H1 (cell line): Measurements from ENCODE around the gene PHLPP1. TPM values are rescaled to one million over a fixed set of nuclear protein-coding genes. Genes with fewer than 3 reads are reported as not detected.

Experiments
- CTCF ChIA-PET: fragments of 300-600 bp; sonication (Branson Sonifier 250); formaldehyde crosslinking; loops from one replicate; lab custom pipeline; 2021; ENCODE audit not compliant: partially characterized antibody; lab: Charles Lee
- POLR2A ChIA-PET: fragments of 300-600 bp; sonication (Branson Sonifier 250); formaldehyde crosslinking; loops from one replicate; lab custom pipeline; 2021; ENCODE audit warnings: inconsistent platforms; ENCODE audit not compliant: partially characterized antibody; lab: Charles Lee
- DNase-seq, 2 experiments: peaks; one replicate each; pipeline versions ENCODE4 v3.0.0 to v3.0.0-alpha.2; 2010 to 2022; ENCODE audit warnings: low spot score in 2 of 2, low read depth in 1 of 2, mixed read lengths in 1 of 2
- FAIRE-seq: peaks from 2 replicates; lab custom pipeline; 2011; peaks lifted over from hg19 to GRCh38; lab: Jason Lieb, UNC
- H2AFZ ChIP-seq: 2 replicates; pipeline ENCODE4 v1.8.1; 2012; ENCODE audit warnings: low read length, inconsistent platforms
- H2AK5ac ChIP-seq: 2 replicates; pipeline ENCODE4 v1.6.1; 2013; ENCODE audit warnings: low read depth, low read length
- H2BK120ac ChIP-seq: replicated peaks from 2 replicates; pipeline ENCODE3; 2013; ENCODE audit warnings: low read depth, low read length, inconsistent platforms
- H2BK12ac ChIP-seq: 2 replicates; pipeline ENCODE4 v1.6.1; 2013; ENCODE audit warnings: low read depth, low read length
- H2BK15ac ChIP-seq: 2 replicates; pipeline ENCODE4 v1.6.1; 2013; ENCODE audit warnings: low read length
- H2BK20ac ChIP-seq: 2 replicates; pipeline ENCODE4 v1.6.1; 2013; ENCODE audit warnings: low read length
- H2BK5ac ChIP-seq: 2 replicates; pipeline ENCODE4 v1.6.1; 2013; ENCODE audit warnings: low read depth, low read length
- H3K14ac ChIP-seq: 2 replicates; pipeline ENCODE4 v1.6.1; 2013; ENCODE audit warnings: inconsistent platforms; ENCODE audit not compliant: insufficient read length
- H3K18ac ChIP-seq: 2 replicates; pipeline ENCODE4 v1.6.1; 2013; ENCODE audit warnings: low read length; ENCODE audit errors: extremely low read depth
- H3K23ac ChIP-seq: 2 replicates; pipeline ENCODE4 v1.6.1; 2013; ENCODE audit warnings: inconsistent platforms; ENCODE audit not compliant: insufficient read length
- H3K23me2 ChIP-seq: 2 replicates; pipeline ENCODE4 v1.6.1; 2013; ENCODE audit warnings: low read depth, low read length
- H3K27ac ChIP-seq: 2 replicates; pipeline ENCODE4 v1.6.1; 2011; ENCODE audit warnings: low read depth, low read length, inconsistent platforms
- H3K27me3 ChIP-seq, 4 experiments: replicated peaks in 1 of 4; 1 replicate in 1 of 4; 2 replicates in 3 of 4; pipeline versions ENCODE4 v1.6.1 to v1.8.1; 2011 to 2013; ENCODE audit warnings: low read length in 3 of 4, mild to moderate bottlenecking in 3 of 4, inconsistent platforms in 2 of 4, mixed read lengths in 2 of 4, moderate library complexity in 1 of 4; ENCODE audit not compliant: control insufficient read depth in 3 of 4, insufficient read depth in 3 of 4; ENCODE audit errors: extremely low read depth in 1 of 4
- H3K36me3 ChIP-seq, 4 experiments: 2 replicates each; pipeline versions ENCODE4 v1.6.1 to v1.8.1; 2011 to 2013; ENCODE audit warnings: mild to moderate bottlenecking in 4 of 4, low read length in 3 of 4, moderate library complexity in 2 of 4, control low read depth in 1 of 4, inconsistent platforms in 1 of 4; ENCODE audit not compliant: insufficient read depth in 4 of 4, control insufficient read depth in 2 of 4
- H3K4ac ChIP-seq: replicated peaks from 2 replicates; pipeline ENCODE3; 2013; ENCODE audit warnings: low read length, low read depth, mixed read lengths, inconsistent platforms; ENCODE audit not compliant: insufficient read length
- H3K4me1 ChIP-seq, 4 experiments: replicated peaks in 1 of 4; 1 replicate in 1 of 4; 2 replicates in 3 of 4; pipeline versions ENCODE4 v1.6.1 to v1.8.1; 2011 to 2013; ENCODE audit warnings: low read length in 3 of 4, inconsistent platforms in 2 of 4, mixed read lengths in 1 of 4; ENCODE audit not compliant: insufficient read depth in 4 of 4, control insufficient read depth in 3 of 4
- H3K4me2 ChIP-seq, 2 experiments: 2 replicates each; pipeline versions ENCODE4 v1.6.1 to v1.8.1; 2011 to 2013; ENCODE audit warnings: low read depth in 2 of 2, low read length in 2 of 2, control low read depth in 1 of 2, inconsistent platforms in 1 of 2, mild to moderate bottlenecking in 1 of 2; ENCODE audit not compliant: insufficient read depth in 1 of 2
- H3K4me3 ChIP-seq, 4 experiments: fragments of 200-600, 300-600 bp in 1 of 4; sonication (generic), shearing (Covaris generic), sonication (Bioruptor Twin) in 1 of 4; 2 replicates each; pipeline versions ENCODE4 v1.5.1 to v1.8.1; 2011 to 2016; ENCODE audit warnings: low read length in 4 of 4, low read depth in 3 of 4, control low read depth in 2 of 4, inconsistent platforms in 2 of 4, mild to moderate bottlenecking in 2 of 4, mixed read lengths in 1 of 4, moderate library complexity in 1 of 4; ENCODE audit not compliant: insufficient read depth in 2 of 4; ENCODE audit errors: extremely low read depth in 1 of 4
- H3K56ac ChIP-seq: replicated peaks from 2 replicates; pipeline ENCODE3; 2013; ENCODE audit warnings: low read depth, mild to moderate bottlenecking, mixed read lengths, low read length, inconsistent platforms; ENCODE audit not compliant: insufficient read length
- H3K79me1 ChIP-seq: 2 replicates; pipeline ENCODE4 v1.6.1; 2013; ENCODE audit warnings: low read depth, low read length, control low read depth
- H3K79me2 ChIP-seq, 2 experiments: 2 replicates each; pipeline versions ENCODE4 v1.6.1 to v1.8.1; 2012 to 2013; ENCODE audit warnings: low read length in 2 of 2, mild to moderate bottlenecking in 2 of 2, inconsistent platforms in 1 of 2; ENCODE audit not compliant: insufficient read depth in 2 of 2, control insufficient read depth in 1 of 2
- H3K9ac ChIP-seq, 4 experiments: replicated peaks in 1 of 4; 1 replicate in 1 of 4; 2 replicates in 3 of 4; pipeline versions ENCODE4 v1.6.1 to v1.8.1; 2011 to 2013; ENCODE audit warnings: low read depth in 3 of 4, low read length in 3 of 4, control low read depth in 2 of 4, mild to moderate bottlenecking in 2 of 4, moderate library complexity in 2 of 4, inconsistent platforms in 1 of 4; ENCODE audit errors: extremely low read depth in 1 of 4
- H3K9me3 ChIP-seq, 2 experiments: 2 replicates each; pipeline versions ENCODE4 v1.6.1 to v1.8.1; 2012 to 2013; ENCODE audit warnings: mild to moderate bottlenecking in 2 of 2, moderate library complexity in 2 of 2, control low read depth in 1 of 2, inconsistent platforms in 1 of 2, low read depth in 1 of 2, low read length in 1 of 2, mixed read lengths in 1 of 2; ENCODE audit not compliant: insufficient read depth in 2 of 2
- H4K20me1 ChIP-seq, 2 experiments: replicated peaks in 1 of 2; 2 replicates each; pipeline versions ENCODE3 to v1.8.1; 2011 to 2013; ENCODE audit warnings: inconsistent platforms in 2 of 2, low read length in 2 of 2, mild to moderate bottlenecking in 1 of 2; ENCODE audit not compliant: insufficient read depth in 2 of 2, control insufficient read depth in 1 of 2
- H4K5ac ChIP-seq: 2 replicates; pipeline ENCODE4 v1.6.1; 2013; ENCODE audit warnings: low read length, low read depth, mixed read lengths, inconsistent platforms; ENCODE audit not compliant: insufficient read length
- H4K8ac ChIP-seq: 2 replicates; pipeline ENCODE4 v1.8.0; 2013; ENCODE audit warnings: mild to moderate bottlenecking, moderate library complexity, low read length, inconsistent platforms; ENCODE audit not compliant: insufficient read depth; ENCODE audit errors: extremely low read depth
- H4K91ac ChIP-seq: replicated peaks from 2 replicates; pipeline ENCODE3; 2013; ENCODE audit warnings: low read length, mixed read lengths, inconsistent platforms; ENCODE audit not compliant: insufficient read length
- RBBP5 ChIP-seq: IDR thresholded peaks from 2 replicates; pipeline ENCODE4 v1.7.1; 2012; ENCODE audit warnings: low read depth, mild to moderate bottlenecking, inconsistent platforms, low read length, moderate library complexity, borderline replicate concordance
- TEAD4 ChIP-seq: IDR thresholded peaks from 2 replicates; pipeline ENCODE4 v1.6.1; 2012; ENCODE audit warnings: low read depth, low read length, inconsistent platforms, mixed read lengths
- WGBS, 2 experiments: shearing (Covaris generic) in 1 of 2; methylation state at CpG; one replicate each; pipeline versions ENCODE4 v1.1.6 to v1.1.7; 2013 to 2015; ENCODE audit warnings: low lambda C conversion rate in 2 of 2, mixed read lengths in 2 of 2, inconsistent platforms in 1 of 2, low coverage in 1 of 2, missing lambda C conversion rate in 1 of 2; ENCODE audit not compliant: insufficient replicate concordance in 2 of 2, insufficient coverage in 1 of 2, insufficient read length in 1 of 2; ENCODE audit errors: extremely low coverage in 1 of 2, missing lambda C conversion rate in 1 of 2; 5-methylcytosine and 5-hydroxymethylcytosine counted together
- polyA plus RNA-seq, 7 experiments: library from polyadenylated mRNA; depleted of rRNA in 3 of 7; stranded (reverse) in 5 of 7; unstranded in 2 of 7; fragments of >200 nt in 5 of 7; fragments of 200-250 nt in 2 of 7; gene quantifications; 1 replicate in 5 of 7; 2 replicates in 1 of 7; 4 replicates in 1 of 7; pipeline versions ENCODE4 v1.2.1 to v1.2.3, GENCODE V29; 2011 to 2013; ENCODE audit warnings: missing spikeins in 2 of 7, mixed read lengths in 2 of 7
- total RNA-seq: library from RNA; stranded (reverse); fragmentation: NEBNext Ultra II Directional; extraction: Animal tissue kit (Norgen Biotek cat#: 25700); gene quantifications from 2 replicates; pipeline ENCODE4 v1.2.1, GENCODE V29; 2021

The PHLPP1 gene
- total and polyA plus RNA-seq, 2 of the 8 experiments (the other 6 are each of a cell fraction or from before 2014, with no cell fraction given) = 28.0 to 66.3 TPM

GRCh38 chr18:62784338-62784965, 69.1 kb downstream of the PHLPP1 start:
- Histone ChIP-seq H4K20me1 (peaks cover 0 to 10% of the 10 kb centered on the region in 2 experiments), H3K4me3 (no peak overlapping the region), H3K27me3 (no peaks in the 10 kb centered on the region), H3K27ac (no peak overlapping the region), H4K5ac (no peak overlapping the region), H2BK12ac (no peak overlapping the region), H4K91ac (no peak overlapping the region), H2AK5ac (no peak overlapping the region), H3K23ac (no peak overlapping the region), H3K79me1 (peaks cover 8% of the 10 kb centered on the region; the same call in 1 of the 2 replicates), H3K9me3 (no peaks in the 10 kb centered on the region), H3K23me2 (no peaks in the 10 kb centered on the region), H3K18ac (no peak overlapping the region), H4K8ac (no peak overlapping the region), H3K36me3 (no peaks in the 10 kb centered on the region), H3K14ac (no peak overlapping the region), H2AFZ (no peak overlapping the region), H3K9ac (no peak overlapping the region), H2BK15ac (no peak overlapping the region), H3K4me1 (peaks cover 9 to 39% (median 22%) of the 10 kb centered on the region in 4 experiments; a peak in 6 of 7 replicates), H2BK5ac (no peak overlapping the region), H3K4ac (no peak overlapping the region), H3K79me2 (peaks cover 12 to 100% of the 10 kb centered on the region in 2 experiments; a peak in 3 of 4 replicates), H3K56ac (no peak overlapping the region), H2BK20ac (no peak overlapping the region), H3K4me2 (no peak overlapping the region), H2BK120ac (no peak overlapping the region)
- FAIRE-seq = no peak
- WGBS, 2 experiments = 86% methylated on average over 4 of the region's 4 CpGs; no CpG with 5 or more reads in 1 of the 2 experiments
- ChIA-PET POLR2A (interaction anchor here (0.5 to 1.4 kb wide), 3 partner anchors 17 to 65 kb away, joined by 3 to 4 read pairs (median 3); no protein-coding TSS in a partner anchor), CTCF (interaction anchor here (0.6 to 1.6 kb wide), 4 partner anchors 11 to 74 kb away, joined by 3 to 6 read pairs (median 4); no protein-coding TSS in a partner anchor)
- DNase-seq = no peak
- no peak for TF ChIP-seq RBBP5
- TF ChIP-seq TEAD4 = no peak
